PFSK-1 (cell line): ENCODE results near the gene MLST8.

ENCODE experiments used
- POLR2AphosphoS5 ChIP-seq: IDR thresholded peaks from 2 replicates; pipeline ENCODE4 v1.6.1; 2012; ENCODE audit warnings: low read depth, mild to moderate bottlenecking, control low read depth, low read length, moderate library complexity
- TAF1 ChIP-seq: IDR thresholded peaks from 2 replicates; pipeline ENCODE4 v1.6.1; 2012; ENCODE audit warnings: low read length, control low read depth, borderline replicate concordance; ENCODE audit not compliant: insufficient read depth

DNA sequence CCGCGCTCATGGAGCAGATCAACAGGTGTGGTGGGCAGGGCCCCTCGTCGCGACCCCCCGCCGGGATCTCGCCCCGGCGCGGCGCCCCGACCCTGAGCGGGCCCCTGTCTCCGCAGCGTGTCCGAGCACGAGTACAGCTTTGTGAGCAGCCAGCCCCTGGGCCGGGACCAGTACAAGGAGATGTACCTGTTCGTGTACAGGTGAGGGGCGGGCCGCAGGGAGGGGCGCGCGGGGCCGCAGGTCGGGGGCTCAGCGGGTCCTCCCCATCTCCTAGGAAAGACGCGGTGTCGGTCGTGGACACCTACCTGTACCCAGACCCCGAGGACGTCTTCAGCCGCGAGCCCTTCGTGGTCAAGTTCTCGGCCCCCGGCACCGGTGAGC is 31.8 kb downstream of the MLST8 start:
- TF ChIP-seq POLR2AphosphoS5 (no peak), TAF1 (no peak)
